Body of pancreas (tissue), 4 donors: Measurements from ENCODE around the gene SUN3. TPM values are rescaled to one million over a fixed set of nuclear protein-coding genes. Genes with fewer than 3 reads are reported as not detected.
A peak's percentile ranks its signal among the peaks of the same experiment; 100 is the strongest.

ENCODE experiments used
- ATAC-seq: fragments of 150-250 bp; one replicate; pipeline ENCODE4 v1.9.1; 2016
- DNase-seq, 4 donors: peaks; one replicate each; pipeline ENCODE4 v3.0.0-alpha.2; 2019
- H3K27ac ChIP-seq, 4 donors: fragments of 200-600 bp; sonication (generic); 1 replicate in 3 of 4; 2 replicates in 1 of 4; pipeline versions ENCODE4 v1.5.1 to v1.6.1; 2016 to 2019; ENCODE audit warnings: mild to moderate bottlenecking in 1 of 4, mixed read lengths in 1 of 4, moderate library complexity in 1 of 4
- H3K27me3 ChIP-seq, 2 donors: fragments of 200-600 bp; sonication (generic); one replicate each; pipeline ENCODE4 v1.6.0; 2016; ENCODE audit warnings: mild to moderate bottlenecking in 1 of 2
- H3K36me3 ChIP-seq, 2 donors: fragments of 200-600 bp; sonication (generic); replicated peaks in 1 of 2; 2 replicates each; pipeline ENCODE4 v1.5.1; 2016; ENCODE audit warnings: low read depth in 2 of 2; ENCODE audit not compliant: insufficient read depth in 1 of 2
- H3K4me1 ChIP-seq: fragments of 200-600 bp; sonication (generic); one replicate; pipeline ENCODE4 v1.6.0; 2016
- H3K4me3 ChIP-seq, 2 donors: fragments of 200-600 bp; sonication (generic); 1 replicate in 1 of 2; 2 replicates in 1 of 2; pipeline ENCODE4 v1.5.1; 2016 to 2019
- H3K9me3 ChIP-seq, 3 donors: fragments of 200-600 bp; sonication (generic); 1 replicate in 2 of 3; 2 replicates in 1 of 3; pipeline ENCODE4 v1.5.1; 2016
- CTCF ChIP-seq, 7 experiments: fragments of 450-650 bp in 4 of 7; fragments of 200-600 bp in 3 of 7; sonication (generic) in 3 of 7; IDR thresholded peaks; one replicate each; pipeline ENCODE4 v1.5.1; 2016 to 2019; ENCODE audit warnings: antibody characterized with exemption in 7 of 7
- POLR2A ChIP-seq, 3 donors: fragments of 450-650 bp; IDR thresholded peaks; one replicate each; pipeline ENCODE4 v1.6.1; 2016; ENCODE audit warnings: antibody characterized with exemption in 3 of 3, mild to moderate bottlenecking in 2 of 3
- WGBS, 2 donors: methylation state at CpG; one replicate each; pipeline ENCODE4 v1.1.5; 2017; 5-methylcytosine and 5-hydroxymethylcytosine counted together
- intact Hi-C: fragments of 100-400 bp; cut with DNase I; formaldehyde crosslinking; loops from one replicate; pipeline ENCODE4 v1.15.1; 2023
- total RNA-seq, 2 donors: library from RNA; depleted of rRNA; stranded (reverse); fragments of >200 nt; gene quantifications; one replicate each; pipeline ENCODE4 v1.1.0, GENCODE V29; 2016

The SUN3 gene
- total RNA-seq, 2 donors from 2014 or later = not detected

DNA sequence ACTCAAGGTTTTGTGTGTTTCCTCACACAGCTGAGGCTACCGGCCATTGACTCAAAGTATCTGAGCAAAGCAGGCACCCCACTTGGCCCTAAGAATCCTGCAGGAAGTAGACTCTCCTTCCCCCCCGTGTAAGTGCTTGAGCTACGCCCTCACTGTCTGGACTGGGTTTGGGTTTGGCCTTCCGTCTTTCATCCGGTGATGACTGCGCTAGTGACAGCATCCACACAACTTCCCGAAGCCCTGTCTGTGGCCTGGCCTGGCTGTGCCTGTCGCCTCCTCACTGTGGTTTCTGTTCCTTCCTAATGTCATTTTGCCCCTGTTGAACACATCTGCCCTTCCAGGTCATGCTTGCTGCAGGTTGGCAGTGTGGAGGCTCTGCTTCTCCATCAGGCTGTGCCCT, 20.9 kb upstream of the SUN3 start:
- H3K4me3 ChIP-seq = no peak overlapping the region
- ATAC-seq = no peak
- H3K27ac ChIP-seq = no peak overlapping the region
- H3K27me3 ChIP-seq = no peaks in the 10 kb centered on the region
- intact Hi-C loops = no loop called here
- H3K36me3 ChIP-seq = no peaks in the 10 kb centered on the region
- 68 to 80% methylated on average over 8 of the region's 8 CpGs for WGBS, 2 donors
- no peaks in the 10 kb centered on the region for H3K9me3 ChIP-seq
- peak in 1 of 4 donors; percentile 22 for DNase-seq
- H3K4me1 ChIP-seq = no peaks in the 10 kb centered on the region
- TF ChIP-seq POLR2A (IDR thresholded peaks at IDR 0.05) = no peak
- TF ChIP-seq CTCF (IDR thresholded peaks at IDR 0.05) = no peak

DNA sequence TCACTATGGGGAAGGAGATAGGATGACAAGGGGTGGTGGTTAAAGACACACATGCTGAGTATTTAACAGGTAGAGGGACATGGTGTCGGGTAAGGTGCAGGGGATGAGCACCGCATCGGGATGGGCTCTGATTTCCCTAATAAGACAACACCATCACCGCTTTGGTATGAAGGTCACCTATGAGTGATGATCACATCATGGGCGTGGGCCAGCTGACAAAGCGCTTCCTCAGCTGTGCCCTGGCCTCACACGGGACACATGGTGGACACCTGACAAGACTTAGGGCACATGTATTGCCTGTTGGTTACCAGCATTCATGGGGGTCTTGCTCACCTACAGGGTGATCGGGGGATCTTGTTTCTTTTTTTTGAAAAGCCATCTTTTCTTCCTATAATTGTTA, 19.2 kb upstream of the SUN3 start:
- DNase-seq = no peak
- no peaks in the 10 kb centered on the region for H3K27me3 ChIP-seq
- no peak for ATAC-seq
- no peak overlapping the region for H3K4me3 ChIP-seq
- TF ChIP-seq POLR2A (IDR thresholded peaks at IDR 0.05) (no peak), CTCF (IDR thresholded peaks at IDR 0.05) (no peak)
- WGBS, 2 donors = 87 to 92% methylated on average over 8 of the region's 8 CpGs
- no peaks in the 10 kb centered on the region for H3K36me3 ChIP-seq
- H3K9me3 ChIP-seq = no peaks in the 10 kb centered on the region
- intact Hi-C loops = no loop called here
- no peak overlapping the region for H3K27ac ChIP-seq
- H3K4me1 ChIP-seq = no peaks in the 10 kb centered on the region

GRCh38 chr7:48046458-48046857, 17.6 kb upstream of the SUN3 start:
- DNase-seq = no peak
- no peak overlapping the region for H3K27ac ChIP-seq

GRCh38 chr7:48045195-48045765, 16.4 kb upstream of the SUN3 start:
- TF ChIP-seq CTCF (IDR thresholded peaks at IDR 0.05) (no peak), POLR2A (IDR thresholded peaks at IDR 0.05) (no peak)
- Histone ChIP-seq H3K4me3 (no peak overlapping the region), H3K36me3 (no peaks in the 10 kb centered on the region), H3K4me1 (no peaks in the 10 kb centered on the region), H3K27me3 (no peaks in the 10 kb centered on the region), H3K9me3 (no peaks in the 10 kb centered on the region), H3K27ac (no peak overlapping the region)
- intact Hi-C loops = no loop called here
- no peak for DNase-seq
- WGBS, 2 donors = 60 to 62% methylated on average over 9 of the region's 9 CpGs
- ATAC-seq = no peak

More at GRCh38 chr7:48046458-48046857, 17.6 kb upstream of the SUN3 start:
- Histone ChIP-seq H3K36me3 (no peaks in the 10 kb centered on the region), H3K4me3 (no peak overlapping the region), H3K4me1 (no peaks in the 10 kb centered on the region), H3K27me3 (no peaks in the 10 kb centered on the region), H3K9me3 (no peaks in the 10 kb centered on the region)
- intact Hi-C loops = no loop called here
- WGBS, 2 donors = 63% methylated on average over 14 of the region's 14 CpGs
- ATAC-seq = no peak
- TF ChIP-seq CTCF (IDR thresholded peaks at IDR 0.05) (no peak), POLR2A (IDR thresholded peaks at IDR 0.05) (no peak)

- WGBS, 2 donors = 52 to 57% methylated on average over 3 of the region's 3 CpGs
- no peaks in the 10 kb centered on the region for H3K9me3 ChIP-seq
- no peak overlapping the region for H3K4me3 ChIP-seq
- DNase-seq (no peak), ATAC-seq (no peak)
- TF ChIP-seq CTCF (IDR thresholded peaks at IDR 0.05) = no peak
- no peak for TF ChIP-seq POLR2A (IDR thresholded peaks at IDR 0.05)
- H3K27ac ChIP-seq = no peak overlapping the region
- H3K36me3 ChIP-seq = no peaks in the 10 kb centered on the region
- H3K27me3 ChIP-seq = no peaks in the 10 kb centered on the region
- no peaks in the 10 kb centered on the region for H3K4me1 ChIP-seq
- intact Hi-C loops = no loop called here
Observed at GRCh38 chr7:48042636-48043035, 13.7 kb upstream of the SUN3 start.
